HG02938 (cell line): Measurements from ENCODE around the gene SERHL2.
"Not testable (repeated sequence)": the region's sequence is repeated elsewhere in the genome, so short reads cannot be mapped to it uniquely, and the experiment has no call there.

Source experiments
- ATAC-seq: cut with Tn5 transposase; IDR thresholded peaks from one replicate; pipeline ENCODE4 v1.9.1; 2021; ENCODE audit warnings: mild to moderate bottlenecking, moderate library complexity; ENCODE audit not compliant: unreplicated experiment

SERHL2 gene

GRCh38 chr22:42571068-42571467 lies 17.3 kb downstream of the SERHL2 start:
- not testable (repeated sequence) for ATAC-seq

DNA sequence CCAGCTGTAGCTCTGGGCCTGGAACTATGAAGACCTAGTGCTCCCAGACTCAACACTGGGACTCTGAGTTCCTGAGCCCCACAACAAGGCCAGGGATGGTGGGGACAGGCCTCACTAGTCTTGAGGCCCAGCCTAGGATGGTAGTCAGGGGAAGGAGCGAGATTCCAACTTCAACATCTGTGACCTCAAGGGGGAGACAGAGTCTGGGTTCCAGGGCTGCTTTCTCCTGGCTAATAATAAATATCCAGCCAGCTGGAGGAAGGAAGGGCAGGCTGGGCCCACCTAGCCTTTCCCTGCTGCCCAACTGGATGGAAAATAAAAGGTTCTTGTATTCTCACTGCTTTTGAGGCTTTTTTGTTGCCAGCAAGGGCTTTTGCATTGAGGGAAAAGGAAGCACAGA lies 20.3 kb downstream of the SERHL2 start:
- not testable (repeated sequence) for ATAC-seq

GRCh38 chr22:42574468-42574867 lies 20.7 kb downstream of the SERHL2 start:
- not testable (repeated sequence) for ATAC-seq

- ATAC-seq = not testable (repeated sequence)
Measured at GRCh38 chr22:42575996-42576574, 22.3 kb downstream of the SERHL2 start.

- ATAC-seq = not testable (repeated sequence)
Measured at GRCh38 chr22:42577141-42577540, 23.4 kb downstream of the SERHL2 start.

DNA sequence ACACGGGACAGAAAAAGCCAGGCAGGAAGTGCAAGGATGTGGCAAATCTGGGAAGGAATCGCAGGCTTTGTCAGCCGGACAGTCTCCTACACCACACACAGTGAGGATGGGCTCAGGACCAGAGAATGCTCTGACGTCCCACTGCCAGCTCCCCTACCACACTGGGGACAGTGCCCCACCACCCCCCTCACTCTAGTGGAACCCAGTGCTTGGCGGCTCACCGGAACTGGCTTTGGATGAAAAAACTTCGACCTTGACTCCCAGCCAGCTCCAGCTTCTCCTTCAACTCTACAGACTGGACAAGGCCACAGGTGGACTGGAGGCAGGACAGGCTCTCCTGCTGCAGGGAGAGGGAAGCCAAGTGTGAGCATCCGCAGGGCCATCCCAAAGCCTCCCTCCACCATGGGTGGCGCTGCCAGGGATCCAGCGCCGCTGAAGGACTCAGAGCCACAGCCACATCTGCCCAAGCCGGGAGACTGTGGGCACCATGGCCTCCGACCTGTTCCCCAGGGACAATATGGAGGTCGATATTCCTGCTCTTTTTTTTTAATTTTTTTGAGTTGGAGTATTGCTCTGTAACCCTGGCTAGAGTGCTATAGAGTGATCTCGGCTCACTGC lies 24.0 kb downstream of the SERHL2 start:
- no peak for ATAC-seq

GRCh38 chr22:42580040-42580439 lies 26.3 kb downstream of the SERHL2 start:
- not testable (repeated sequence) for ATAC-seq

- not testable (repeated sequence) for ATAC-seq
Measured at GRCh38 chr22:42581194-42581761, 27.5 kb downstream of the SERHL2 start.

DNA sequence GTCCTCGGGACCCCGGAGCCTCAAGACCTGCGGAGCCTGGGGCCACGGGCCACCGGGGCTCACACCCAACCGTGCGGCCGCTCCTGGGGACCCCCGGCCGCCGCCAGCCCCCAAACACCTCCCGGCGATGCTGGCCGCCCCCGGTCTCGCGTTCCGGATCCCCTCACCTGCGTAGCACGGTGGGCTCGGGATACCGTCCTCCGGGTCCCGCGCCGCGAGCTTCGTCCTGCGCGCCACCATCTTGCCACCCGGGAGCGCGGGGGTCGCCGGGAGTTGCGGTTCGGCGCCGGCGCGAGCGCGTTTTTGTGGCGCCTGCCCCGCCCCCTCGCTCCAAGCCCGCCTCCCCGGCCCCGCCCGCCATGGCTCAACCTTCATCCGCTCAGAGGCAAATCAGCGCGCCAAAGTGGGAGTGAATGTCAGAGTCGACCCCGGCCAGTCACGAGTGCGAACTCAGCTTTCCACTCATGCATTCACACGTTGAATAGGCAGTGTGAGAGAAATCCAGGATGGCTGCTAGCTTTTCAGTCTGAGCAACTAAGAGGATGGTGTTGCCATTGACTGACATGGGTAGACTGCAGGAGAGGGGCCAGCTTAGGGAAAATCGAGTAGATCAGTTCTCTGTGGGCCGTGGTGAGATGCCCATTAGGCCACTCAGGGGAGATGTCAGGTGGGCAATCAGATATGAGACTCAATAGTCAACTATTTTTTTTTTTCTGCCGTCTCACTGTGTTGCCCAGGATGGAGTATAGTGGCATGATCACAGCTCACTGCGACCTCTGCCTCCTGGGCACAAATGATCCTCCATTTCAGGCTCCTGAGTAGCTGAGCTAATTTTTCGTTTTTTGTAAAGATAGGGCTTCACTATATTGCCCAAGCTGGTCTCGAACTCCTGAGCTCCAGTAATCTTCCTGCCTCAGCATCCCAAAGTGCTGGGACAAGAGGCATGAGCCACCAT lies 28.3 kb downstream of the SERHL2 start:
- ATAC-seq = peak; percentile 58

DNA sequence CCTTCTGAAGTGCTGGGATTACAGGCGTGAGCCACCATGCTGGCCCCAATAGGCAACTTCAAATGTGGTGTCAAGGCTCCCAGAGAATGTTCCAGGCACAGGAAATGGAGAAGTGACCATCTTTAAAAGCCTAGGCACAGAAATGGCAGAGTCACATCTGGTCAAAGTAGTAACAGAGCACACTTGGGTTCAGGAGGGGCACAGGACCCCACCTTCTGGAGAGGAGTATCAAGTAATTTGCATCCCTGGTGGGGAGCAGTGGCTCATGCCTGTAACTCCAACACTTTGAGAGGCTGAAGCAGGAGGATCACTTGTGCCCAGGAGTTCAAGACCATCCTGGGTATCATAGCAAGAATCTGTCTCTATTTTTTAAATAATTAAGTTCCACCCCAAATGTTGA lies 29.2 kb downstream of the SERHL2 start:
- ATAC-seq = no peak

GRCh38 chr22:42584364-42584940 lies 30.7 kb downstream of the SERHL2 start:
- ATAC-seq = no peak

DNA sequence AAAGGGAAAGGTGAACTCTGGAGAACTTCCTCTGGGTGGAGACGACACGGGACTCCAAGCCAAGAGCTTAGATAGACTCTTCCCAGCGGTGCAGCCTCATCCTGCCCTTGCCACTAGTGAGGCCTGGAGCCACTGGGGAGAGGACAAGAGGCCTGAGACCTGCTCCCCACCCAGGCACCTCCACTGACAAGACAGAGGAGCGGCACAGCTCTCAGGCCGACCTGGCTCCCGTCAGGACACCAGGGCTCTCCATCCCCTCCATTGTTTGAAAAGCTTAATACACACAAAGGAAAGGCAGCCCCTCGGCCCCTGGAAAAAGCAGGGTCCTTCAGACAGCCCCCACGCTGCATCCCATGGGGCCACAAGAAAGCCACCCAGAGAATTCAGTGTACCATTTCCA lies 31.3 kb downstream of the SERHL2 start:
- no peak for ATAC-seq

GRCh38 chr22:42586381-42586780 lies 32.6 kb downstream of the SERHL2 start:
- ATAC-seq = no peak

- no peak for ATAC-seq
Measured at GRCh38 chr22:42587588-42588175, 33.9 kb downstream of the SERHL2 start.

GRCh38 chr22:42591987-42592386 lies 38.2 kb downstream of the SERHL2 start:
- ATAC-seq = no peak

DNA sequence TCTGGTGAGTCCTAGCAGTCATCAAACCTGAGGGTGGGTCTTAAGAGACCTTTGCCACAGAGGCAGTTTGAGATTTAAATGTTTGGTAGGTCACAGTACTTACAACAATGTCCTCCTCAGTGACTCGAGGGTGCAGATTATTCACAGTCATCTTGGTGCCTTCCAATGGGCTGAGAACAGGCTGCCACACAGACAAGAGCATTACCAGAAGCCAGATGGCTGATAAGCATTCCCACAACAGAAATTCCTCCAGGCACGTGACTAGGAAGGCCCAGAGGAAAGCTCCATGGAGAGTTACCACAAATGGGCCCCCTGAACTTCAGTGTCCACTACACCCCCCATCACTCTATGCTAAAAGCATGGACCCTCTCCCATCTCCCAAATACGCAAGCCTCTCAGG lies 41.7 kb downstream of the SERHL2 start:
- no peak for ATAC-seq

GRCh38 chr22:42596336-42596735 lies 42.6 kb downstream of the SERHL2 start:
- no peak for ATAC-seq

DNA sequence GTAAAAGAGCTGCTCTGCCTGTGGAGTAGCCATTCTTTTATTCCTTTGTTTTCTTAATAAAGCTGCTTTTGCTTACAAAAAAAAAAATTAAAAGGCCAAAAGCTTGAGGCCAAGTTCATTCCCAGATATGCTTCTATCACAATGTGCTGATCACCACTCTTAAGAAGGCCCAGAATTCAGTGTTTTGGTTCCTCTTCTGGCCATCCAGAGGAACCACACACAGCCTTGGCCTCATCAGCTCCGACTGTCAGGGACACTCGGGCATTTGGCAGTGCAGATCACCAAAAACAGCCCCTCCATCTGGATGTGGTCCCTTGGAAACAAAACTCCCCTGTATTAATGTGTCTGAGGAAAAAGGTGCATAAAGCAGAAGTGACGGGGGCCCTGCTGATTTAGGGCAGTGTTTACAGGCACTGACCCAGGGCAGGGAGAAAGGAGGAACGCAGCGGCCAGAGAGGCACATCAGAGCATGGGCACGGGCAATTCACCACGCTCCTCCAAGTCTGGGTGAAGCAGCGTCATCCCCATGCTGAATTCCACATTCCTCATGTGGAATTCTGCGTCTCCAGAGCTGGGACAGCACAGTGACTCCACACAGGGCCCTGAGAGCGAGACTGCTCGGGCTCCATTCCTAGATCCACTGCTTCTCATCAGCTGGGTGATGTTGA lies 43.2 kb downstream of the SERHL2 start:
- ATAC-seq = no peak

- no peak for ATAC-seq
Measured at GRCh38 chr22:42601879-42602465, 48.2 kb downstream of the SERHL2 start.

- ATAC-seq = no peak
Measured at GRCh38 chr22:42602470-42602869, 48.7 kb downstream of the SERHL2 start.
